H9 (cell line): ENCODE measurements around the gene HHAT. TPM values are rescaled to one million over a fixed set of nuclear protein-coding genes. Genes with fewer than 3 reads are reported as not detected.

Experiments
- DNase-seq: peaks from one replicate; pipeline ENCODE4 v3.0.0-alpha.2; 2017
- H2AFZ ChIP-seq: one replicate; pipeline ENCODE4 v1.6.1; 2013; ENCODE audit warnings: mild to moderate bottlenecking, low read length, control low read depth, moderate library complexity
- H2AK5ac ChIP-seq: 2 replicates; pipeline ENCODE4 v1.6.1; 2013; ENCODE audit warnings: low read length, control low read depth, mixed read lengths; ENCODE audit not compliant: insufficient read length
- H2BK120ac ChIP-seq: one replicate; pipeline ENCODE4 v1.6.1; 2013; ENCODE audit warnings: low read depth, mild to moderate bottlenecking, low read length, control low read depth, inconsistent platforms; ENCODE audit not compliant: poor library complexity, severe bottlenecking
- H2BK12ac ChIP-seq: 2 replicates; pipeline ENCODE4 v1.6.1; 2013; ENCODE audit warnings: low read length, control low read depth, mixed read lengths, low read depth; ENCODE audit not compliant: insufficient read length
- H2BK15ac ChIP-seq: 2 replicates; pipeline ENCODE4 v1.6.1; 2013; ENCODE audit warnings: low read depth, low read length, control low read depth
- H2BK20ac ChIP-seq: one replicate; pipeline ENCODE4 v1.6.1; 2013; ENCODE audit warnings: low read depth, mild to moderate bottlenecking, low read length, control low read depth, inconsistent platforms; ENCODE audit not compliant: poor library complexity, severe bottlenecking
- H2BK5ac ChIP-seq: 2 replicates; pipeline ENCODE4 v1.6.1; 2013; ENCODE audit warnings: low read length, control low read depth, mixed read lengths; ENCODE audit not compliant: insufficient read length
- H3K14ac ChIP-seq: 2 replicates; pipeline ENCODE4 v1.6.1; 2013; ENCODE audit warnings: low read length, control low read depth; ENCODE audit not compliant: insufficient read depth
- H3K18ac ChIP-seq: 2 replicates; pipeline ENCODE4 v1.6.1; 2013; ENCODE audit warnings: low read depth, mild to moderate bottlenecking, mixed read lengths, low read length, control low read depth; ENCODE audit not compliant: insufficient read length
- H3K23ac ChIP-seq: 2 replicates; pipeline ENCODE4 v1.6.1; 2013; ENCODE audit warnings: low read length, control low read depth, mixed read lengths, low read depth; ENCODE audit not compliant: insufficient read length
- H3K23me2 ChIP-seq: 2 replicates; pipeline ENCODE4 v1.6.1; 2013; ENCODE audit warnings: low read depth, mild to moderate bottlenecking, mixed read lengths, low read length, control low read depth; ENCODE audit not compliant: insufficient read length, poor library complexity, severe bottlenecking
- H3K27ac ChIP-seq: 2 replicates; pipeline ENCODE4 v1.5.1; 2013; ENCODE audit warnings: low read length, control low read depth, mixed read lengths, low read depth; ENCODE audit not compliant: insufficient read length
- H3K27me3 ChIP-seq: 2 replicates; pipeline ENCODE4 v1.6.1; 2013; ENCODE audit warnings: low read length, control low read depth, inconsistent platforms; ENCODE audit not compliant: insufficient read depth
- H3K4ac ChIP-seq: 2 replicates; pipeline ENCODE4 v1.6.1; 2013; ENCODE audit warnings: low read depth, mild to moderate bottlenecking, control low read depth, inconsistent platforms, low read length, moderate library complexity
- H3K4me1 ChIP-seq: 2 replicates; pipeline ENCODE4 v1.6.1; 2013; ENCODE audit warnings: low read length, control low read depth, inconsistent platforms; ENCODE audit not compliant: insufficient read depth
- H3K4me2 ChIP-seq: 2 replicates; pipeline ENCODE4 v1.6.1; 2013; ENCODE audit warnings: low read length, control low read depth, mixed read lengths; ENCODE audit not compliant: insufficient read length, insufficient read depth
- H3K56ac ChIP-seq: 2 replicates; pipeline ENCODE4 v1.6.1; 2013; ENCODE audit warnings: low read depth, mild to moderate bottlenecking, mixed read lengths, low read length, control low read depth; ENCODE audit not compliant: insufficient read length
- H3K79me1 ChIP-seq: 2 replicates; pipeline ENCODE4 v1.6.1; 2013; ENCODE audit warnings: low read depth, mild to moderate bottlenecking, moderate library complexity, low read length, control low read depth, inconsistent platforms; ENCODE audit not compliant: insufficient read depth, poor library complexity, severe bottlenecking
- H3K79me2 ChIP-seq: 2 replicates; pipeline ENCODE4 v1.6.1; 2013; ENCODE audit warnings: low read length, control low read depth, inconsistent platforms; ENCODE audit not compliant: insufficient read depth
- H3K9ac ChIP-seq: 2 replicates; pipeline ENCODE4 v1.6.1; 2013; ENCODE audit warnings: low read length, control low read depth, mixed read lengths; ENCODE audit not compliant: insufficient read length; ENCODE audit errors: extremely low read depth
- H3K9me3 ChIP-seq: one replicate; pipeline ENCODE4 v1.6.1; 2013; ENCODE audit warnings: low read depth, low read length, inconsistent platforms; ENCODE audit not compliant: control insufficient read depth
- H3T11ph ChIP-seq: one replicate; pipeline ENCODE4 v1.6.1; 2013; ENCODE audit warnings: mild to moderate bottlenecking, low read length, control low read depth, inconsistent platforms
- H4K20me1 ChIP-seq: one replicate; pipeline ENCODE4 v1.6.1; 2013; ENCODE audit not compliant: control insufficient read depth, insufficient read length, insufficient read depth
- H4K5ac ChIP-seq: 2 replicates; pipeline ENCODE4 v1.6.1; 2013; ENCODE audit warnings: low read depth, mild to moderate bottlenecking, mixed read lengths, low read length, control low read depth; ENCODE audit not compliant: insufficient read length
- H4K8ac ChIP-seq: replicated peaks from 2 replicates; pipeline ENCODE4 v1.6.1; 2013; ENCODE audit warnings: low read length, control low read depth, mixed read lengths, low read depth; ENCODE audit not compliant: insufficient read length
- H4K91ac ChIP-seq: 2 replicates; pipeline ENCODE4 v1.6.1; 2013; ENCODE audit warnings: low read depth, mild to moderate bottlenecking, moderate library complexity, mixed read lengths, low read length, control low read depth; ENCODE audit not compliant: insufficient read length
- H3K27ac Mint-ChIP-seq, 3 experiments: 2 replicates in 2 of 3; 3 replicates in 1 of 3; pipeline ENCODE4 v1.8.0; 2020 to 2021; ENCODE audit warnings: mixed read lengths in 3 of 3, mild to moderate bottlenecking in 1 of 3, moderate library complexity in 1 of 3
- H3K27me3 Mint-ChIP-seq: 2 replicates; pipeline ENCODE4 v1.8.0; 2021; ENCODE audit warnings: low read depth, mild to moderate bottlenecking, moderate library complexity, mixed read lengths
- H3K36me3 Mint-ChIP-seq, 3 experiments: 2 replicates in 2 of 3; 3 replicates in 1 of 3; pipeline ENCODE4 v1.8.0; 2020 to 2021; ENCODE audit warnings: low read depth in 3 of 3, mixed read lengths in 3 of 3; ENCODE audit not compliant: insufficient read depth in 1 of 3
- H3K4me1 Mint-ChIP-seq, 2 experiments: 2 replicates each; pipeline ENCODE4 v1.8.0; 2020; ENCODE audit warnings: mixed read lengths in 2 of 2
- H3K4me3 Mint-ChIP-seq, 2 experiments: 2 replicates in 1 of 2; 3 replicates in 1 of 2; pipeline ENCODE4 v1.8.0; 2020 to 2021; ENCODE audit warnings: mild to moderate bottlenecking in 2 of 2, mixed read lengths in 2 of 2, moderate library complexity in 1 of 2
- H3K9me3 Mint-ChIP-seq, 2 experiments: 2 replicates in 1 of 2; 3 replicates in 1 of 2; pipeline ENCODE4 v1.8.0; 2020; ENCODE audit warnings: mild to moderate bottlenecking in 2 of 2, mixed read lengths in 2 of 2, moderate library complexity in 1 of 2
- CTCF ChIP-seq: fragments of 200-600 bp; sonication (generic); conservative IDR thresholded peaks from 3 replicates; pipeline ENCODE4 v1.8.0; 2021; ENCODE audit warnings: antibody characterized with exemption, mild to moderate bottlenecking
- WGBS: extraction: QIAGEN DNeasy Blood & Tissue Kit; methylation state at CpG from one replicate; pipeline ENCODE4 v1.1.7; 2013; ENCODE audit warnings: missing lambda C conversion rate, low lambda C conversion rate, mixed read lengths; ENCODE audit not compliant: insufficient read length; ENCODE audit errors: extremely low coverage; 5-methylcytosine and 5-hydroxymethylcytosine counted together
- total RNA-seq: library from RNA; stranded (reverse); gene quantifications from 2 replicates; pipeline ENCODE4 v1.2.1, GENCODE V29; 2021

Gene HHAT
- total RNA-seq, 1 experiment from 2014 or later, result 0.48 TPM

DNA sequence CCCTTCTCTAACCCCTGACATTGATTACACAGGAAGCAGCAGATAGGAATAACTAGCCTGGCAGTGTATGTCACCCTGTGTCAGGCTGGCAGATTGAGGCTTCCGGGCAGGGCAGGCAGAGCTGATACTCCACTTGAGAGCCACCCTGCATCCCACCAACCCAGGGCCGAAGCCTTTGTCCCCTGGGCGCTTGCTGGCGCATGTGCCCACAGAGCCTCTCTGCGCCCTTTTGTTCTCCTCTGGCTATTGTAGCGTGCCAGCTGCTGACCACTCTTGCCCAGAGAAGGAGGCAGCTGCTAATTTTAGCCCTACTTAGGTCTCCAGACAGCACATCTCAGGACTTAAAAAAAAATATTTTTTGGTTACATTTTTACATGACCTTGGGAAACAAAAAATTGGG lies 304.9 kb downstream of the HHAT start:
- Mint-ChIP-seq H3K27me3 (no peaks in the 10 kb centered on the region), H3K4me1 (peaks cover 2 to 5% of the 10 kb centered on the region in 2 experiments; a peak in 2 of 4 replicates), H3K4me3 (no peak overlapping the region), H3K36me3 (no peaks in the 10 kb centered on the region), H3K27ac (no peak overlapping the region), H3K9me3 (no peaks in the 10 kb centered on the region; a peak in 1 of 5 replicates)
- Histone ChIP-seq H3K9me3 (no peaks in the 10 kb centered on the region), H3K18ac (no peak overlapping the region), H3T11ph (no peak overlapping the region), H4K91ac (no peak overlapping the region), H3K27me3 (no peaks in the 10 kb centered on the region), H3K79me2 (no peaks in the 10 kb centered on the region), H3K56ac (no peak overlapping the region), H3K9ac (no peak overlapping the region), H2BK5ac (no peak overlapping the region), H3K23me2 (no peaks in the 10 kb centered on the region), H3K14ac (no peak overlapping the region), H2AFZ (no peak overlapping the region), H2AK5ac (no peak overlapping the region), H3K23ac (no peak overlapping the region), H2BK15ac (no peak overlapping the region), H4K8ac (no peak overlapping the region), H3K4ac (no peak overlapping the region), H3K27ac (no peak overlapping the region), H3K4me1 (no peaks in the 10 kb centered on the region), H4K20me1 (no peaks in the 10 kb centered on the region), H2BK120ac (no peak overlapping the region), H2BK12ac (no peak overlapping the region), H3K4me2 (no peak overlapping the region), H4K5ac (no peak overlapping the region), H3K79me1 (no peaks in the 10 kb centered on the region), H2BK20ac (no peak overlapping the region)
- no peak for TF ChIP-seq CTCF
- WGBS, result no CpG with 5 or more reads among the region's 6 CpGs
- DNase-seq, result no peak
